GM12865 (cell line): Measurements from ENCODE around the gene DYNC1H1.

Experiments
- DNase-seq: peaks from one replicate; pipeline ENCODE4 v3.0.0; 2010; ENCODE audit warnings: low read depth
- H3K4me3 ChIP-seq: 2 replicates; pipeline ENCODE4 v1.5.1; 2011; ENCODE audit warnings: mild to moderate bottlenecking, low read depth, low read length, control low read depth
- TF ChIP-seq, protein P1 (sequence below): IDR thresholded peaks from 2 replicates; pipeline ENCODE4 v1.5.1; 2011; ENCODE audit warnings: low read length, control low read depth, low read depth, inconsistent platforms; ENCODE audit not compliant: insufficient read depth; ENCODE audit errors: missing control alignments

The DYNC1H1 gene

GRCh38 chr14:101953151-101953550, 11.2 kb upstream of the DYNC1H1 start:
- H3K4me3 ChIP-seq: no peak overlapping the region
- TF ChIP-seq, protein P1, sequence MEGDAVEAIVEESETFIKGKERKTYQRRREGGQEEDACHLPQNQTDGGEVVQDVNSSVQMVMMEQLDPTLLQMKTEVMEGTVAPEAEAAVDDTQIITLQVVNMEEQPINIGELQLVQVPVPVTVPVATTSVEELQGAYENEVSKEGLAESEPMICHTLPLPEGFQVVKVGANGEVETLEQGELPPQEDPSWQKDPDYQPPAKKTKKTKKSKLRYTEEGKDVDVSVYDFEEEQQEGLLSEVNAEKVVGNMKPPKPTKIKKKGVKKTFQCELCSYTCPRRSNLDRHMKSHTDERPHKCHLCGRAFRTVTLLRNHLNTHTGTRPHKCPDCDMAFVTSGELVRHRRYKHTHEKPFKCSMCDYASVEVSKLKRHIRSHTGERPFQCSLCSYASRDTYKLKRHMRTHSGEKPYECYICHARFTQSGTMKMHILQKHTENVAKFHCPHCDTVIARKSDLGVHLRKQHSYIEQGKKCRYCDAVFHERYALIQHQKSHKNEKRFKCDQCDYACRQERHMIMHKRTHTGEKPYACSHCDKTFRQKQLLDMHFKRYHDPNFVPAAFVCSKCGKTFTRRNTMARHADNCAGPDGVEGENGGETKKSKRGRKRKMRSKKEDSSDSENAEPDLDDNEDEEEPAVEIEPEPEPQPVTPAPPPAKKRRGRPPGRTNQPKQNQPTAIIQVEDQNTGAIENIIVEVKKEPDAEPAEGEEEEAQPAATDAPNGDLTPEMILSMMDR: no peak
- no peak for DNase-seq

GRCh38 chr14:101954501-101954900, 9.9 kb upstream of the DYNC1H1 start:
- DNase-seq: no peak

DNA sequence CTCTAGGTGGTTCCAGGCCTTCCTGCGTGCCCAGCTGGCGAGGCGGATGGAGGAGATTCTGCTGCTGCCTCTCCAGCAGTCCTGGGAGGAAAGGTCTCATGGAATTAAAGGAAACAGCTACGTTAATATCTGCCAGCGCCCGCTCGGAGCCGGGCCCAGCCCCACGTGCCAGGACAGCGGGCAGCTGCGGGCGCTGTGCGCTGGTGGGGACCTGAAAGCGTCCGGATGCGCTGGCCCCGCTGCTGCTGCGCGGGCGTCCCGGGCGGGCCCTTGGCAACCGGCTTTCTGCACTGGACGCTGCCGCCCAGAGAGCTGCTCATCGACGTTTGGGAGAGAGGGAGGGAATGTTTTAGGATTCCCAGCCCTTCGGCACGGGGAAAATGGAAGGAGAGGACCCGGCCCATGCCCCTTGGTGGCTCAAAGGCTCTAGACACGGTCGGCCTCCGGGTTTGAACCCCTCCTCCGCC, 8.6 kb upstream of the DYNC1H1 start:
- no peak for DNase-seq
- H3K4me3 ChIP-seq: no peak overlapping the region
- TF ChIP-seq, protein P1: no peak

More at GRCh38 chr14:101954501-101954900, 9.9 kb upstream of the DYNC1H1 start:
- H3K4me3 ChIP-seq: no peak overlapping the region
- TF ChIP-seq, protein P1: no peak

GRCh38 chr14:101956179-101956885, 8.0 kb upstream of the DYNC1H1 start:
- TF ChIP-seq, protein P1: no peak
- no peak for DNase-seq
- no peak overlapping the region for H3K4me3 ChIP-seq

- H3K4me3 ChIP-seq: no peak overlapping the region
- no peak for DNase-seq
- TF ChIP-seq, protein P1: no peak
These were observed 6.8 kb upstream of the DYNC1H1 start for GRCh38 chr14:101957406-101958234.

- H3K4me3 ChIP-seq: no peak overlapping the region
- DNase-seq: no peak
- TF ChIP-seq, protein P1: no peak
These were observed 5.8 kb upstream of the DYNC1H1 start for GRCh38 chr14:101958418-101959180.
